ENCODE data around the gene MUCL1. TPM values are rescaled to one million over a fixed set of nuclear protein-coding genes. Genes with fewer than 3 reads are reported as not detected.

The MUCL1 gene
- total and polyA plus RNA-seq, 4 donors = 1.5 to 84.1 (median 2.4) TPM; not detected in 1

DNA sequence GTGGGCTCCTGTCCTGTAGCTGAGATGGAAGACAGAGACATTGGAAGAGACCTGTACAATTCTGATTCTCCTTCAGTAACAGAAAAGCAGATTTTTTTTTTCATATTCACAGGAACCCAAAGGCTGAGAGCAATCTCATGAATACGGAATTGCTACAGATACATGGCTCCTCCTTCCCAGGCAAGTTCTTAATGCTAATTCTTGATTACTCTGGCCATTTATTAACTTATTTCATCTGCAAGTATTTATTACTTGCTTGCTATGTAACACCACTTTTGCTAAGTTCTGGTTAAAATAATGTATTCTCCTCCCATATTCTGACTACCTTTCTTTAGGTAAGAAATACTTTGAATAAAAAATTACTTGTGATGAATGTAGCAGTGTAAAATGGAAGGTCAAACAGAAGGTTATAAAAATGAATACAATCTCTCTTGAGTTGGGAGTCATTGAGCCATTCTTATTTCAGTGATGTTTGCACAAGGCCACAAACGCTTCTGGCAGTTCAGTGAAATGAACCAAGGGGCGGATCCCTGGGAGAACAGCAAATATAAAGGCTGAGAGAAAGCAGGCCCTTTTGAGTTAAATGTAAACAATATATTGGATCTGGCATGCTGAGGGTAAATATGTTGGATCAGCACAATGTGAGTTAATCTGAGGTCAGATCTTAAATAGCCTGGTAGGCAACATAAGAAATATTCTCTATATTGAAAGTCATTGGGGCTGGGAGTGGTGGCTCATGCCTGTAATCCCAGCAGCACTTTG, 37.6 kb downstream of the MUCL1 start:
- peak; percentile 47 to 75 (median 61) for DNase-seq
- ATAC-seq (ENCODE audit: insufficient read depth, low FRiP score) = no peak

More for the DNA sequence above, 37.6 kb downstream of the MUCL1 start:
- TF ChIP-seq, protein P1, sequence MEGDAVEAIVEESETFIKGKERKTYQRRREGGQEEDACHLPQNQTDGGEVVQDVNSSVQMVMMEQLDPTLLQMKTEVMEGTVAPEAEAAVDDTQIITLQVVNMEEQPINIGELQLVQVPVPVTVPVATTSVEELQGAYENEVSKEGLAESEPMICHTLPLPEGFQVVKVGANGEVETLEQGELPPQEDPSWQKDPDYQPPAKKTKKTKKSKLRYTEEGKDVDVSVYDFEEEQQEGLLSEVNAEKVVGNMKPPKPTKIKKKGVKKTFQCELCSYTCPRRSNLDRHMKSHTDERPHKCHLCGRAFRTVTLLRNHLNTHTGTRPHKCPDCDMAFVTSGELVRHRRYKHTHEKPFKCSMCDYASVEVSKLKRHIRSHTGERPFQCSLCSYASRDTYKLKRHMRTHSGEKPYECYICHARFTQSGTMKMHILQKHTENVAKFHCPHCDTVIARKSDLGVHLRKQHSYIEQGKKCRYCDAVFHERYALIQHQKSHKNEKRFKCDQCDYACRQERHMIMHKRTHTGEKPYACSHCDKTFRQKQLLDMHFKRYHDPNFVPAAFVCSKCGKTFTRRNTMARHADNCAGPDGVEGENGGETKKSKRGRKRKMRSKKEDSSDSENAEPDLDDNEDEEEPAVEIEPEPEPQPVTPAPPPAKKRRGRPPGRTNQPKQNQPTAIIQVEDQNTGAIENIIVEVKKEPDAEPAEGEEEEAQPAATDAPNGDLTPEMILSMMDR (IDR thresholded peaks at IDR 0.05; ENCODE audit: control extremely low read depth, extremely low read depth) = no peak
- Histone ChIP-seq H3K9me3 (ENCODE audit: control insufficient read depth in 4 of 4, insufficient read depth in 3 of 4, low read length in 3 of 4) (no peaks in the 10 kb centered on the region), H3K9ac (ENCODE audit: insufficient read depth in 1 of 2, low read length in 2 of 2) (no peak overlapping the region), H3K36me3 (ENCODE audit: control insufficient read depth in 4 of 4, insufficient read depth in 4 of 4, low read length in 4 of 4) (no peaks in the 10 kb centered on the region), H3K27me3 (ENCODE audit: control insufficient read depth in 3 of 3, insufficient read depth in 3 of 3, low read length in 2 of 3) (no peaks in the 10 kb centered on the region), H3K4me3 (no peak overlapping the region), H3K27ac (ENCODE audit: low read depth in 1 of 2, low read length in 1 of 2) (no peak overlapping the region), H3K4me1 (ENCODE audit: control insufficient read depth in 5 of 5, insufficient read depth in 5 of 5, low read length in 5 of 5) (no peaks in the 10 kb centered on the region)
- WGBS, 2 donors = 58 to 74% methylated on average over 3 of the region's 3 CpGs

Other genes starting within 250 kb of the MUCL1 start
- gene LACRT, start 219.6 kb upstream of the MUCL1 start, total RNA-seq = not detected
- gene LACRT, start 219.6 kb upstream of the MUCL1 start, polyA plus RNA-seq = not detected
- not detected for gene DCD, start 206.2 kb upstream of the MUCL1 start, total RNA-seq
- not detected for gene DCD, start 206.2 kb upstream of the MUCL1 start, polyA plus RNA-seq
- gene TESPA1, start 130.2 kb downstream of the MUCL1 start, total RNA-seq = 1 to 10 TPM; 1.3 to 3.1 TPM
- 1 to 10 TPM in 1 of 2 donors, under 1 TPM in 1; 0.73 to 2.2 TPM for gene TESPA1, start 130.2 kb downstream of the MUCL1 start, polyA plus RNA-seq
- not detected for gene NEUROD4, start 165.5 kb downstream of the MUCL1 start, total RNA-seq
- gene NEUROD4, start 165.5 kb downstream of the MUCL1 start, polyA plus RNA-seq = not detected